Putamen (tissue), 1 donor: ENCODE data around the gene UBFD1.
"Not testable (repeated sequence)": the region's sequence is repeated elsewhere in the genome, so short reads cannot be mapped to it uniquely, and the experiment has no call there.

Experiments
- DNase-seq: peaks from one replicate; pipeline ENCODE4 v3.0.0-alpha.2; 2016; ENCODE audit warnings: low spot score

Gene UBFD1

GRCh38 chr16:23527961-23528643, 29.4 kb upstream of the UBFD1 start:
- no peak for DNase-seq

GRCh38 chr16:23528644-23529310, 28.8 kb upstream of the UBFD1 start:
- DNase-seq: no peak

GRCh38 chr16:23530062-23530461, 27.5 kb upstream of the UBFD1 start:
- DNase-seq: no peak

- no peak for DNase-seq
Measured at GRCh38 chr16:23532448-23532847, 25.1 kb upstream of the UBFD1 start.

GRCh38 chr16:23534868-23535860, 22.4 kb upstream of the UBFD1 start:
- no peak for DNase-seq

GRCh38 chr16:23535901-23536300, 21.6 kb upstream of the UBFD1 start:
- no peak for DNase-seq

GRCh38 chr16:23537390-23537789, 20.1 kb upstream of the UBFD1 start:
- DNase-seq: no peak

GRCh38 chr16:23538919-23539278, 18.6 kb upstream of the UBFD1 start:
- no peak for DNase-seq

- no peak for DNase-seq
Measured at GRCh38 chr16:23539984-23540816, 17.3 kb upstream of the UBFD1 start.

GRCh38 chr16:23540817-23541178, 16.7 kb upstream of the UBFD1 start:
- not testable (repeated sequence) for DNase-seq

- DNase-seq: no peak
Measured at GRCh38 chr16:23544436-23544835, 13.1 kb upstream of the UBFD1 start.

- no peak for DNase-seq
Measured at GRCh38 chr16:23549938-23550337, 7.6 kb upstream of the UBFD1 start.

GRCh38 chr16:23552161-23552560, 5.4 kb upstream of the UBFD1 start:
- no peak for DNase-seq

- no peak for DNase-seq
Measured at GRCh38 chr16:23554536-23554935, 3.0 kb upstream of the UBFD1 start.

- no peak for DNase-seq
Measured at GRCh38 chr16:23557779-23558702, 514 bp downstream of the UBFD1 start.

- DNase-seq: no peak
Measured at GRCh38 chr16:23561586-23561985, 4.1 kb downstream of the UBFD1 start.

- no peak for DNase-seq
Measured at GRCh38 chr16:23562505-23562904, 5.0 kb downstream of the UBFD1 start.

- no peak for DNase-seq
Measured at GRCh38 chr16:23563186-23563585, 5.7 kb downstream of the UBFD1 start.

- DNase-seq: no peak
Measured at GRCh38 chr16:23564575-23565363, 7.2 kb downstream of the UBFD1 start.

GRCh38 chr16:23566724-23567123, 9.2 kb downstream of the UBFD1 start:
- no peak for DNase-seq
